Kidney tubule cell (primary cell): ENCODE data around the gene TRIM59.
A peak's percentile ranks its signal among the peaks of the same experiment; 100 is the strongest.
"Not testable (repeated sequence)": the region's sequence is repeated elsewhere in the genome, so short reads cannot be mapped to it uniquely, and the experiment has no call there.

Experiments used
- DNase-seq: peaks from one replicate; pipeline ENCODE4 v3.0.0-alpha.2; 2018; ENCODE audit warnings: low spot score

Gene TRIM59

GRCh38 chr3:160454995-160455394 lies 5.4 kb upstream of the TRIM59 start:
- DNase-seq = no peak

- DNase-seq = not testable (repeated sequence)
These were observed 2.7 kb upstream of the TRIM59 start for GRCh38 chr3:160452251-160452650.

- no peak for DNase-seq
These were observed 2.0 kb upstream of the TRIM59 start for GRCh38 chr3:160451602-160452001.

- DNase-seq = peak; percentile 95
These were observed 1.3 kb upstream of the TRIM59 start for GRCh38 chr3:160450846-160451245.

GRCh38 chr3:160448845-160449635 lies 546 bp downstream of the TRIM59 start:
- peak; percentile 22 for DNase-seq

GRCh38 chr3:160447544-160447943 lies 2.0 kb downstream of the TRIM59 start:
- DNase-seq = no peak

GRCh38 chr3:160446522-160447056 lies 3.0 kb downstream of the TRIM59 start:
- DNase-seq = no peak

- no peak for DNase-seq
These were observed 3.7 kb downstream of the TRIM59 start for GRCh38 chr3:160445854-160446253.

GRCh38 chr3:160444411-160444810 lies 5.2 kb downstream of the TRIM59 start:
- no peak for DNase-seq

- no peak for DNase-seq
These were observed 8.9 kb downstream of the TRIM59 start for GRCh38 chr3:160440687-160441086.

GRCh38 chr3:160437083-160437455 lies 12.5 kb downstream of the TRIM59 start:
- DNase-seq = no peak

- no peak for DNase-seq
These were observed 13.8 kb downstream of the TRIM59 start for GRCh38 chr3:160435747-160436146.

GRCh38 chr3:160435095-160435494 lies 14.5 kb downstream of the TRIM59 start:
- DNase-seq = no peak

GRCh38 chr3:160434071-160434470 lies 15.5 kb downstream of the TRIM59 start:
- no peak for DNase-seq

GRCh38 chr3:160427832-160428424 lies 21.7 kb downstream of the TRIM59 start:
- DNase-seq = no peak

GRCh38 chr3:160417311-160417710 lies 32.3 kb downstream of the TRIM59 start:
- DNase-seq = no peak

GRCh38 chr3:160413613-160414248 lies 35.9 kb downstream of the TRIM59 start:
- peak; percentile 76 for DNase-seq

GRCh38 chr3:160412477-160412876 lies 37.1 kb downstream of the TRIM59 start:
- DNase-seq = no peak

- DNase-seq = no peak
These were observed 39.6 kb downstream of the TRIM59 start for GRCh38 chr3:160409812-160410610.

GRCh38 chr3:160403796-160404470 lies 45.7 kb downstream of the TRIM59 start:
- DNase-seq = no peak

- DNase-seq = no peak
These were observed 46.5 kb downstream of the TRIM59 start for GRCh38 chr3:160403028-160403545.
